HG02763 (cell line): ENCODE results near the gene GNG3.
A peak's percentile ranks its signal among the peaks of the same experiment; 100 is the strongest.
"Not testable (repeated sequence)": the region's sequence is repeated elsewhere in the genome, so short reads cannot be mapped to it uniquely, and the experiment has no call there.

ENCODE experiments used
- ATAC-seq: cut with Tn5 transposase; IDR thresholded peaks from one replicate; pipeline ENCODE4 v1.9.1; 2021; ENCODE audit warnings: mild to moderate bottlenecking, moderate library complexity; ENCODE audit not compliant: unreplicated experiment

Gene GNG3

DNA sequence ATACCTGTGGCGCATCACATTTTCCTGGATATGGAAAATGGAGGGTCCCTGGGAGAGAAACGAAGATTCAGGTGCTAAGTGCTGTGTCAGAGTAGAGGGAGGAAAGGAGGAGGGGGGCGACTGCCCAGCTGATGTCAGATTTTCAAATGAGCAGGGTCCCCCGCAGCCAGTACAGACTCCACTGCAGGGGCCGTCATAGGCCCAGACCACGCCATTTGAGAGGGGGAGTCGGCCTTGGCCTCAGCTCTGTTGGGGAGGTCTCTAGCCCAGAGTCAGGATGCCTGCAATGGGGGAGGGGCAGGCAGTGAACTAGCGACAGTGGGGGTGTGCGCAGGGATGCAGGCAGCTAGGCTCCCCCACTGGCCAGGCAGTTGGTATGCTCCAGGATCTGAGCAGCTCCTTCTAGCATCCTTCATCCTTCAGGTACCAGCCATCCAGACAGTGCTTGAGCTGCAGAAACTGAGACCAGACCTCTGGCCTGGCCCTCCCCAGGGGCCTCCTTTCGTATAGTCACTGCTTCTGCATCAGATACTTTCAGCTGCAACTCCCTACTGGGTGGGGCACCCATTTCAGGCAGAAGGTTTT, at the start of gene GNG3, which contains the start of gene BSCL2:
Gene GNG3, plus strand, starts transcription at position 400 of the 585 bp plus-strand sequence. CDS start 620 bp downstream, outside the sequence.
Gene BSCL2, minus strand, starts transcription at position 148 of the 585 bp plus-strand sequence. CDS start 229 bp downstream, outside the sequence.
- no peak for ATAC-seq

DNA sequence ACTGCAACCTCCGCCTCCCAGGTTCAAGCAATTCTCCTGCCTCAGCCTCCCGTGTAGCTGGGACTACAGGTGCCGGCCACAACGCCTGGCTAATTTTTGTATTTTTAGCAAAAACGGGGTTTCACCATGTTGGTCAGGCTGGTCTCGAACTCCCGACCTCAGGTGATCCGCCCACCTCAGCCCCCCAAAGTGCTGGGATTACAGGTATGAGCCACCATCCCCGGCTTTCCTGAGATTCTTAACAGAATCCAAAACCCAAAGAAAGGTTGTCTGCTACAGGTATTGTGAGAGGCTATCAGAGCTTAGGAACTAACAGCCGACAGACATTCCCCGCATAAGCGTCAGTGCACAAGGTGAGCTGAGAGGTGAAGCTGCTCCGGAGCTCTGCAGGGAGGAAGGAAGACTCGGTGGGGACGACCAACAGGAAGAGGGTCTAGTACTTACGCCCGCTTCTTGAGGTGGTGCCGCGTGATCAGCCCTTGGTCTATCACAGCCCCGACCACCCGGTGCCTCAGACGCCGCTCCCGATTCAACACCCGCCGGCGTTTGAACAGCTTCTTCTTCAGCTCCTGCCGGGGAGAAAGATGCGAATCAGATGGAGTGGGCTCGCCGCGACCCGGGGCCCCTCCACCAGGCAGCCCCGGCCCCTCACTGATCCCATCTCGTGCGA, 42.9 kb upstream of the GNG3 start:
- peak; percentile 19 for ATAC-seq

DNA sequence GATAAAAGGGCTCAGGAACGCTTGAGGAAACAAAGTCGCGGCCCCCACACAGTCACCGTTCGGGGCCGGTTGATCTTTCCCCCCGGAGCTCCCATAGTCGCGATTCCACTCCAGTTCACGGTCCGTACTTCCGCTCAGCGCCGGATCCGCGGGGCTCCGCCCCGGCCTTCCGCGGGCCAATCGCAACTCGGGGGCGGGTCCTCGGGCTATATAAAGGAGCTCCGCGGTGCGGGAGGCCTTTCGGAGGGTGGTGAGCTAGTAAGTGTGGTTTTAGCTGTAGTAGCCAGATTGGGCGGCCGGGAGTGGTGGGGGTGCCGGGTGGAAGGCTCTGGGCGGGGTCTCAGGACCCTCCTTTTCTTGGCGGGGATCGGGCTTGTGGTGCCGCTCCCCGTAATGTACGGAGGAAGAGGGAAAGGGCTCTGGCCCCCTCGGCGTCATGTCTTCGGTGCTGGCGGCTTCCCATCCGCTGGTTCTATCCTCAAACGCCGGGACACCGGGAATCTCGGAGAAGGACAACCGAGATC, 42.3 kb upstream of the GNG3 start, which contains the start of the genes C11orf98 and CSKMT:
Gene C11orf98, minus strand, starts transcription at position 136 of the 524 bp plus-strand sequence. Its CDS starts 41 bp downstream, at position 95.
Gene CSKMT, plus strand, starts transcription at position 238 of the 524 bp plus-strand sequence. CDS start 568 bp downstream, outside the sequence.
- ATAC-seq = peak; percentile 88

GRCh38 chr11:62665599-62666258, 41.7 kb upstream of the GNG3 start:
- ATAC-seq = peak; percentile 18

DNA sequence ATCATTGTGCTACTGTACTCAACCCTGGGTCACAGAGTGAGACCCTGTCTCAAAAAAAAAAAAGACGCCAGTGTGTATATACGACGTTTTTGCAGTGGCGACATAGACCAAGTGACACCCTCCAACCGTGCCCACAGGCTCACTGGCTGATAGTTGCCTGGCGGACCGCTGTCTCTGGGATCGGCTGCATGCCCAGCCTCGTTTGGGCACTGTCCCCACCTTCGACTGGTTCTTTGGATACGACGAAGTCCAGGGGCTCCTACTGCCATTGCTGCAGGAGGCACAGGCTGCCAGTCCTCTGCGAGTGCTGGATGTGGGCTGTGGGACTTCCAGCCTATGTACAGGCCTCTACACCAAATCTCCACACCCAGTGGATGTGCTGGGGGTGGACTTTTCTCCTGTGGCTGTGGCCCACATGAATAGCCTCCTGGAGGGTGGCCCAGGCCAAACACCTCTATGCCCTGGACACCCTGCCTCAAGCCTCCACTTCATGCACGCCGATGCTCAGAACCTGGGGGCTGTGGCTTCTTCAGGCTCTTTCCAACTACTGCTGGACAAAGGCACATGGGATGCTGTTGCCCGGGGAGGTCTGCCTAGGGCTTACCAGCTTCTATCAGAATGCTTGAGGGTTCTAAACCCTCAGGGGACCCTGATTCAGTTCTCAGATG, 41.1 kb upstream of the GNG3 start:
- ATAC-seq = no peak

- no peak for ATAC-seq
Measured at GRCh38 chr11:62667460-62667859, 40.0 kb upstream of the GNG3 start.

DNA sequence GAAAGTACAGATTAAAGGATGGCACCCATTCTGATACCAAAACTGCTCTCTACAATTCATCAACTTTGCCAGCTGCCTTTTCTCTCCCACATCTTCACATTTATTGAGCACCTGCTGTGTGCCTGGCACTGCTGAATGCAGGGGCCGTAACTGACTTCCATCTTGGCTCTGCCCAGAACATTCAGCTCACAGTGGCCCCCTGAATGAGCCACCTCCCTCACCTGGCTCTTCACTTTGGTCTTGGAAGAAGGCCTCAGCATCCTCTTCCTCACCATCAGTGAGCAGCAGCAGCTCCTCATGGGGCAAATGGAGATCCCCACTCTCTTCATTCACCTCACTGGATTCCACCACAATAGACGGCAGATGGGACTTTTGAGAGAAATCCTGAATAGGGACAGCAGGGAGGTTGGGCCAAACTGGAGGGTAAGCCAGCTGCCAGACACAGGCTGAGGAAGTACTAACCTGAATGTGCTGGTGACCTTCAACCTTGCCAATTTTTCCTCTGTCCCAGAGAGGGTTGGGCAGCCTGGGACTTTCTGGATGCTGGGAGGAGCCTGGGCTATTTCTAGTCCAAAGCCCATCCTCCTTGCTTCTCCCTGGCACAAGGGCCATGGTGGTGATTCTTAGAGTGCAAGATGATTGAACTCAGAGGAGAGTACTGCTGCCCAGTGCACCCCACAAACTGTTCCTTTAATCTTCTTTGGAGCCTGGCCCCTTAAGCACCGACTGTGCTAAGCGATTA, 37.9 kb upstream of the GNG3 start:
- no peak for ATAC-seq

- ATAC-seq = no peak
Measured at GRCh38 chr11:62671236-62671607, 36.3 kb upstream of the GNG3 start.

DNA sequence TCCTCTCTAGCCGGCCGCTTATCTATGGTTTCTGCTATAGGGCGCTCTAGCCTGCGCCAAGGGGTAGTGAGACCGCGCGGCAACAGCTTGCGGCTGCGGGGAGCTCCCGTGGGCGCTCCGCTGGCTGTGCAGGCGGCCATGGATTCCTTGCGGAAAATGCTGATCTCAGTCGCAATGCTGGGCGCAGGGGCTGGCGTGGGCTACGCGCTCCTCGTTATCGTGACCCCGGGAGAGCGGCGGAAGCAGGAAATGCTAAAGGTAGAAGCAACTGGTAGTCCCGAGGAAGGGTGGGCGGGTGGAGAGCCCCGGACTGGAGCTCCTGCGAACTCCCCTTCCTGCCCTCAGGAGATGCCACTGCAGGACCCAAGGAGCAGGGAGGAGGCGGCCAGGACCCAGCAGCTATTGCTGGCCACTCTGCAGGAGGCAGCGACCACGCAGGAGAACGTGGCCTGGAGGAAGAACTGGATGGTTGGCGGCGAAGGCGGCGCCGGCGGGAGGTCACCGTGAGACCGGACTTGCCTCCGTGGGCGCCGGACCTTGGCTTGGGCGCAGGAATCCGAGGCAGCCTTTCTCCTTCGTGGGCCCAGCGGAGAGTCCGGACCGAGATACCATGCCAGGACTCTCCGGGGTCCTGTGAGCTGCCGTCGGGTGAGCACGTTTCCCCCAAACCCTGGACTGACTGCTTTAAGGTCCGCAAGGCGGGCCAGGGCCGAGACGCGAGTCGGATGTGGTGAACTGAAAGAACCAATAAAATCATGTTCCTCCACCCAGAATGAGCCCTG, 35.7 kb upstream of the GNG3 start, which contains the start of the genes LBHD1 and UQCC3:
Gene LBHD1, minus strand, starts transcription at position 660 of the 782 bp plus-strand sequence. CDS start 2,236 bp downstream, outside the sequence.
Gene UQCC3, plus strand, starts transcription at position 66 of the 782 bp plus-strand sequence. Its CDS starts 73 bp downstream, at position 139.
- peak; percentile 52 for ATAC-seq

DNA sequence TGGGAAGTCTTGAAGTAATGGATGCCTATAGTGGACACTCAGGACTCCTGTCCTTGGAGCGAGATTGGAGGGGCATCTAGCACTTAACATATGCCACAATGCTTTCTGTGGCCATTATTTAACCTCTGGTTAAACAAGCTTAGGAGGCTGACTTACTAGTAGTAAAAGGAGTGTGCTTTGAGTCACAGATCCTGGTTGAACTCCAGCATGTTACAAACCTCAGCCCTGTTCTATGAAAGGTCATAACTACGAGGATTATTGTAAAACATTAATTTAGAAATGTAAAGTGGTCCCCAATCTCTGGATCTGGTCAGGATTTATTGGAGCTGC, 34.3 kb upstream of the GNG3 start:
- no peak for ATAC-seq

DNA sequence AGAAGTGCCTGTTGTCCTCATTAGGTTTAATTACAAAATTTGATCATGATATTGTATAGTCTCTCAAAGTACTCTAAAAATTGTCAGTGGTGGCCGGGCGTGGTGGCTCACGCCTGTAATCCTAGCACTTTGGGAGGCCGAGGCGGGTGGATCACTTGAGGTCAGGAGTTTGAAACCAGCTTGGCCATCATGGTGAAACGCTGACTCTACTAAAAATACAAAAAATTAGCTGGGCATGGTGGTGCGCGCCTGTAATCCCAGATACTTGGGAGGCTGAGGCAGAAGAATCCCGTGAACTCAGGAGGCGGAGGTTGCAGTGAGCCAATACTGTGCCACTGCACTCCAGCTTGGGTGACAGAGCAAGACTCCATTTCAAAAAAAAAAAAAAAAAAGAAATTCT, 32.1 kb upstream of the GNG3 start:
- not testable (repeated sequence) for ATAC-seq

- no peak for ATAC-seq
Measured at GRCh38 chr11:62676698-62677097, 30.8 kb upstream of the GNG3 start.

DNA sequence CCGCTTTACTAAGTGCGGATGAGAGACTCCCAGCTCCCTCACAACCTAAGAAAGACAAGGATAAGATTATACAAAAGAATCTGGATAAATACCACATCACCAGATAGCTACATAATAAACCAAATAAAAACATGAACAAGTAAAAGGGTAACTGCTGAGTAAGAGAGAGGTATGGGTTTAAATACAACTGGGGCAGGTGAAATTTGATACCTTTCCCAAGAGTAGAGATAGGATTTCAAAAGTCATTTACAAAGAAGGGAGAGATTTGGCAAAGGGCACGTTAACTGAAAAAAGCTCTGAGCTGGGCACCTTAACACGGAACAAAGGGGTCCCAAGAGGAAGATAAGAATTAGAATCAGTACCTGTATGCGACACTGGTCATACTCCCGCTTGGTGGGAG, 30.3 kb upstream of the GNG3 start:
- ATAC-seq = no peak

- ATAC-seq = no peak
Measured at GRCh38 chr11:62677714-62678113, 29.8 kb upstream of the GNG3 start.

- no peak for ATAC-seq
Measured at GRCh38 chr11:62678433-62678769, 29.1 kb upstream of the GNG3 start.

GRCh38 chr11:62678770-62679696, 28.4 kb upstream of the GNG3 start, which contains the start of gene UBXN1:
TSS of gene UBXN1 (minus strand) at chr11:62679073. CDS start at chr11:62678923, 150 bp downstream.
- ATAC-seq = no peak

DNA sequence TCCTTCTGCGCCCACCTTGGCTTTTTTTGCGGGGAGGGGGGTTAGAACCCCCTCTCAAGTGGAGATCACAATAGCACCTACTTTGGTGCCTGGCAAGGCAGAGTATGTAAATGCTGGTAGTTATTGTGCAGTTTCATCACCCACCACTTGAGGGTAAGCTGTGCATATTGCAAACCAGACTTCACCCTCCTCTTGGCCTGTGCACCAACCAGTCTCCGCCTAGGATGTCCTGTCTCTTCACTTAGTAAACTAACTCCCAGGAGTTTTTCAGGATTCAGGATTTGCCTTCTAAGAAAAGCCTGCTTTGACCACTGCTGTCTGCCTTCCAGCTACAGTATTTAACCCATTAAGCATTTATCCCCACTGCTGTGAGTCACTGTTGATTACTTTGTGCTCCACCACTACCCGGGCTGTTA, 26.6 kb upstream of the GNG3 start:
- peak; percentile 42 for ATAC-seq

DNA sequence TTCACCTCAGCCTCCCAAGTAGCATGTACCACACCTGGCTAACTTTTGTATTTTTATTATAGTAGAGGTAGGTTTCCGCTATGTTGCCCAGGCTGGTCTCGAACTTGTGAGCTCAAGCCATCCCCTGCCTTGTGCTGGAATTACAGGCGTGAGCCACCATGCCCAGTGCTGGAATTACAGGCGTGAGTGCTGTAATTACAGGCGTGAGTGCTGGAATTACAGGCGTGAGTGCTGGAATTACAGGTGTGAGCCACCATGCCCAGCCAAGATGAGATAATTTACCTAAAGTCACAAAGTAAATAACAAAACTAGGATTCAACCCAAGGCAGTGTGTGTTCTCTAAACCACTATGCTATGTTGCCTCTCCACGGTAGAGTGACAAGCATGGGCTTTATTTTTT, 25.0 kb upstream of the GNG3 start:
- ATAC-seq = no peak
